Embryonic facial prominence (tissue), 1 donor: ENCODE results near the gene SPINK14.

Experiments
- DNase-seq: peaks from one replicate; pipeline ENCODE4 v3.0.0-alpha.2; 2016; ENCODE audit errors: extremely low spot score

The SPINK14 gene

GRCh38 chr5:148201151-148201550 lies 32.8 kb downstream of the SPINK14 start:
- DNase-seq: no peak

GRCh38 chr5:148202531-148203203 lies 34.3 kb downstream of the SPINK14 start, which contains the start of gene SPINK6:
TSS of gene SPINK6 (plus strand) at chr5:148203042. CDS start at chr5:148203097, 55 bp downstream.
- no peak for DNase-seq

GRCh38 chr5:148205044-148205806 lies 36.9 kb downstream of the SPINK14 start:
- no peak for DNase-seq

- no peak for DNase-seq
Observed at GRCh38 chr5:148205865-148206264, 37.5 kb downstream of the SPINK14 start.

- no peak for DNase-seq
Observed at GRCh38 chr5:148206620-148207019, 38.3 kb downstream of the SPINK14 start.

- DNase-seq: no peak
Observed at GRCh38 chr5:148208226-148208625, 39.9 kb downstream of the SPINK14 start.

GRCh38 chr5:148209151-148209770 lies 40.9 kb downstream of the SPINK14 start:
- DNase-seq: no peak

- no peak for DNase-seq
Observed at GRCh38 chr5:148214665-148215185, 46.4 kb downstream of the SPINK14 start.

GRCh38 chr5:148221508-148221907 lies 53.2 kb downstream of the SPINK14 start:
- DNase-seq: no peak

GRCh38 chr5:148224117-148224742 lies 55.9 kb downstream of the SPINK14 start:
- no peak for DNase-seq
